GM18907 (cell line): ENCODE measurements around the gene PLA2G4B.

Experiments
- ATAC-seq: cut with Tn5 transposase; IDR thresholded peaks from one replicate; pipeline ENCODE4 v1.9.1; 2021; ENCODE audit warnings: mild to moderate bottlenecking, moderate library complexity; ENCODE audit not compliant: unreplicated experiment

The PLA2G4B gene

DNA sequence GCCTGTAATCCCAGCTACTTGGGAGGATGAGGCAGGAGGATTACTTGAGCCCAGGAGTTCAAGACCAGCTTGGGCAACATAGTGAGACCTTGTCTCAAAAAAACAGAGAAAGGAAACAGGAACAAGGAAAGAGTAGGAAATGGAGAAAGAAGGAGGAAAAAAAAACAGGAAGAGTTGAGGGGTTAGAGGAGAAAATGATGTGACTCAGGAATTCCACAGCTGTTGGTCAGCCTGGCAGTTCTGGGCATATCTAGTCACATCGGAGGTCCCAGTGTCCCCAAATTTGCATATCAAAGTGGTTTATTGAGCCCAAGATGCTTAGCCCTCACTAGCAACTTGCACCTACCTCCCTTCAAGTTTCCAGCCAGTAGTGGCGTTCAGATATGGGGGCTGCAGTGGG lies 29.5 kb upstream of the PLA2G4B start:
- no peak for ATAC-seq

DNA sequence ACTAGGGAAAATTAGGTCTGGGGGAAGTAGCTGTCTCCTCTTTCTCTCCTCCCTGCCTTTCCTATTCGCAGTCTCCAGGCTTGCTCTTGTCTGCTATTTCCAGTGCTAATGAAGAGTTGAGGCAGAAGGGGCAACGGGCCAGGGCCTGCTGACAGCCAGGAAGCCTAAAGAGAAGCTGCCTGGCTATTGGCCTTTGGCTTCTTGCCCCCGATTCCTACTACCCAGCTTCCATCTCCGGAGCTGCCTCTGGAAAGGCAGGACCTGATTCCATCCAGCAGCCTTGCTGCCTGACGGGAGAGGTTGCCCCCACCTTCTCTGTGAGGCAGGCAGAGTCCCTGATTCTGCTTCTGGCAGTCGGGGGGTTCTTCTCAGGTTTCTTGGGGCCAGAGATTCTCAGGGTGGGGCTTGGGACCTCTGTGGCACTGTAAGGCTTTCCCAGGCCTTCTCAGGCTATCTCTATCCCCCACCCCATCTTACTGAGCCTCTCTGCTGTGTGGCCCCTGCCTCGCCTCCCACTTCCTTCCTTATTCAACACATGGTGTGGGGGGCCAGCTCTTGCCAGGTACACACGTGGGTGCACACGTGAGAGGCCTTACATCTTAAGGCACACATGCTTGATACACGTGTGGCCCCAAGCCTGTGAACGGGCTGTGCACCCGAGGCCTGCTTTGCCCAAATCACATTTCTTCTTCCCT lies 29.0 kb upstream of the PLA2G4B start:
- no peak for ATAC-seq

DNA sequence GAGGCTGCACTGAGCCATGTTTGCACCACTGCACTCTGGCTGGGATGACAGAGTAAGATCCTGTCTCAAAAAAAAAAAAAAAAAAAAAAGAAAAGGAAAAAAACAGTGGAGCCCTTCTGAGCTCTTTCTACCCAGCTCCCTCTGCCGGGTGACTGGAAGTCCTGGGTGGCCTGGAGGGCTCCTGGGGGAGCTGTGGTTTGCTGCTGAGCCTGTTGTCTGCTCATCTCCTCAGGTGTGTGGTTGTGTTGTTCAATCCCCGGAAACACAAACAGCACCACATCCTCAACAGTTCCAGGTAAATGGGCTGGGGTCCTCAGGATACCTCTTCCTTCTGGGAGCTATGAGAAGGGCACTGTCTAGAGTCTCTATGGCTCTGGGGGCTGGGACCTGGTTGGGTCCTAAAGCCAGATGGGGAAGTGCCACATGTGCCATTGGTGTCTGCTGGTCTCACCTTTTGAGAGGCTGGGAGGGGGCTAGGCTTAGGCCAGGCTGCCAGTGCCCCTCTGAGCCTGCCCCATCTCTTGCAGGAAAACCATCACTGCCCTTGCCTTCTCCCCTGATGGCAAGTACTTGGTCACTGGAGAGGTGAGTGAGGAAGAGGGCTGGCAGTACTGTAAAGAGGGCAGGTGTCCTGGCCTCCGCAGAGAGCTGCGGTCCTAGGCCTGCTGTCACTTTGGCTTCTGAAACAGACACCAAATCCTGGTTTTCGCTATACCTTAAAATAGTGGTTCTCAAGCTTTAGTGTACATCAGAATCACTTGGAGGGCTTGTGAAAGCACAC lies 27.8 kb upstream of the PLA2G4B start:
- no peak for ATAC-seq

DNA sequence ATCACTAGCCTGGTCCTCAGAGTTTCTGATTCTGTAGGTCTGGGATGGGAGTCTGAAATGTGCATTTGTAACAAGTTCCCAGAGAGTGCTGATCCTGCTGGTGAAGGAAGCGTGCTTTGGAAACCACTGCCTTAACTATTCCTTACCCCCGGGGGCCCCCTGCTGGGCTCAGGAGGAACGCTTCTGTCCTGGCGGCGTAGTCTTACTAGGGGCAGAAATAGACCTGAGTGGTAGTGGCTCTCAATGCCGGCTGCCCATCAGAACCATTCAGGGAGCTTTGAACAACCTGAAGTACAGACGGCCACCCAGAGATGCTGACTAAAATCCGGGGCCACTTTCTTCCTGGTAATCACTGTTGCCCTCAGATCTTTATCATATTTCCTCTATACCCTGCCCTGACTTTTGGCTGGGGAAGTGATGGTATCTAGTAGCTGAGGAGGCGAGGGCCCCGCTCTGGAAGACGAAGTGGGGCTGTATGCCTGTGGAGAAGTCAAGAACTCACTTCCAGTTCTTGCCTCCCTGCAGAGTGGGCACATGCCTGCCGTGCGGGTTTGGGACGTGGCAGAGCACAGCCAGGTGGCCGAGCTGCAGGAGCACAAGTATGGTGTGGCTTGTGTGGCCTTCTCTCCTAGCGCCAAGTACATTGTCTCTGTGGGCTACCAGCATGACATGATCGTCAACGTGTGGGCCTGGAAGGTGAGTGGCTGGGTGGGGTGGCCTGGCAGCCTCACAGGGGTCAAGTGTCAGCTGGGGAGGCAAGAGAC lies 27.0 kb upstream of the PLA2G4B start:
- ATAC-seq, result peak; percentile 70

DNA sequence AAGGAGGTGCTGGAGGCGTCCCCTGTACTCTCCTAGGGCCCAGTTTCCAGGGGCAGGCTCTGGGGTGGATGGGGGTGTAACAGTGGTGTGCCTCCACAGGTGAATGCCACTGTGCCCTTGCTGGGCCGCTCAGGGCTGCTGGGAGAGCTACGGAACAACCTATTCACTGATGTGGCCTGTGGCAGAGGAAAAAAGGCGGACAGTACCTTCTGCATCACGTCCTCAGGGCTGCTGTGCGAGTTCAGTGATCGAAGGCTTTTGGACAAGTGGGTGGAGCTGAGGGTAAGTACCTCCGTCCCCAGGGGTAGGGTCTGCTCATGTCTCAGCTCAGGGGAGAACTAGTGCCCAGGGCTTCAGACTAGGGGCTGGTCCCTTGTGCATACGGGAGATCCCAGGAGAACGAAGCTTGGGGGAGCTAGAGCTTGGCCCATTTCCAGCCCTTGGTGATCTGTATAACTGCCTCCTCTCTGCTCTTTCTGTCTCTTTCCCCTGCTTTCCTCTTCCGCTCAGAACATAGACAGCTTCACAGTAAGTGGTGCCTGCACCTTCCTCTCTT lies 25.7 kb upstream of the PLA2G4B start:
- ATAC-seq, result no peak

DNA sequence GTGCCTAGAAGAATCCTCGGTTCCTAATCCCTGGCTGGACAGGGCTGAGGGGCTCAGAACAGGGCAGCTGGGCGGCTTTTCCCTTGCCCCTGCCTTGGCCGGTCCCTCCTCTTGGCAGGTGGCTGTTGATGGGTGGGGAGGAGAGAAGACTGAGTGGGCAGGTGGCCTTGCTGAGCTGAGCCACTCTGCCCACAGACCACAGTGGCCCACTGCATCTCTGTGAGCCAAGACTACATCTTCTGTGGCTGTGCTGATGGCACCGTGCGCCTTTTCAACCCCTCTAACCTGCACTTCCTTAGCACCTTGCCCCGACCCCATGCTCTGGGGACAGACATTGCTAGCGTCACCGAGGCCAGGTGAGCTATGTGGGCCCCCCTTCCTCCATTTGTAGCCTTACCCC lies 25.2 kb upstream of the PLA2G4B start:
- no peak for ATAC-seq

DNA sequence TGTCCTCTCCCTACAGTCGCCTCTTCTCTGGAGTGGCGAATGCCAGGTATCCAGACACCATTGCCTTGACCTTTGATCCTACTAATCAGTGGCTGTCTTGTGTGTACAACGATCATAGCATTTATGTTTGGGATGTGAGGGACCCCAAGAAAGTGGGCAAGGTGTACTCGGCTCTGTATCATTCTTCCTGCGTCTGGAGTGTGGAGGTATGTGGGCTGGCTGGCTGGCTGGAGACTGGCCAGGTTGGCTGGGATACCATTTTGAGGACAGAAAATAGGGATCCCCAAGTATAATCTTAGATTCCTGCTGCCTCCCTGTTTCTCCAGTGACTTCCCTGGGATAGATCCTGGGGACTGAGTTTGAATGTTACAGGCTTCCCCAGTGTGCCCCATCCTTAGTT lies 24.1 kb upstream of the PLA2G4B start:
- ATAC-seq, result no peak

DNA sequence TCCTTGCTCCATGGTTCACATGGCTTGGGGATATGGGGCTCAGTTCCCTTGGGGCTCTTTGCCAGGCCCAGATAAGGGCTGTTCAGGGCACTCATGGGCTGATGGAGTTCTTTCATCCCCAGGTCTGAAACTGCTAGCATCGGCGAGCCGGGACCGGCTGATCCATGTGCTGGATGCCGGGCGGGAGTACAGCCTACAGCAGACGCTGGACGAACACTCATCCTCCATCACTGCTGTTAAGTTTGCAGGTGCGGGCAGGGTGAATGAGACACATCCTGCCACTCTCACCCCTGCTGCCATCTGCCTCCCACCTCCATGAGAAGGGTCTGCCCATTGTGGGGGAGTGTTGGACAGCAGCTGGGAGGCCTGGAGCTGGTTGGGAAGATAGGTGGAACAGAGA lies 21.9 kb upstream of the PLA2G4B start:
- no peak for ATAC-seq

DNA sequence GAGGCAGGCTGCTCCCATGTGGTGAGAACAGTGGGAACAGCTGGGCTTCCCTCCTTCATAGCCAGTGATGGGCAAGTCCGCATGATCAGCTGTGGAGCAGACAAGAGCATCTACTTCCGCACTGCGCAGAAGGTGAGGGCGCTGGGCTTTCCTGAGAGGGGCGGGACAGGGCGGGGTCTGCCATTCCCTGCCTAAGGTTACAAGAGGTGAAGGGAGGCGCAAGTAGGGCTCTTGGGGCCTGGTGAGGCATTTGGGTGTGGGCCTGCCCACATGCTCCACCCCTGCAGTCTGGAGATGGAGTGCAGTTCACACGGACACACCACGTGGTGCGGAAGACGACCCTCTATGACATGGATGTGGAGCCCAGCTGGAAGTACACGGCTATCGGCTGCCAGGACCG lies 21.3 kb upstream of the PLA2G4B start:
- ATAC-seq, result no peak

DNA sequence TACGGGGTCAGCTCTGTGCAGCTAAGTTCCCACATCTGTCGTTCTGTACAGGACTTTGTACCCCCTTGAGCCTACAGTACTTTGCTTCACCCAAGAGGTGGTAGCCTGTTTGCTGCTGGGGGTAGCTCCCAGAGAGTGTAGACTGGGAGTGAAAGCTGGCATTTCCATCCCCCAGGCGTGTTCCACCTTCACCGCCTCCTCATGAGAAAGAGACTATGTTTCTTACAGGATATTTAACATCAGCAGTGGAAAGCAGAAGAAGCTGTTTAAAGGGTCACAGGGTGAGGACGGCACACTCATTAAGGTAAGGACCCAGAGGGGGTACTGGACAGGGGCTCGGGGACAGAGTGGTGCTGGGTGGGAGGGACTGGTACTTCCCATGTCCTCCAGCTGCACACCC lies 20.9 kb upstream of the PLA2G4B start:
- no peak for ATAC-seq

DNA sequence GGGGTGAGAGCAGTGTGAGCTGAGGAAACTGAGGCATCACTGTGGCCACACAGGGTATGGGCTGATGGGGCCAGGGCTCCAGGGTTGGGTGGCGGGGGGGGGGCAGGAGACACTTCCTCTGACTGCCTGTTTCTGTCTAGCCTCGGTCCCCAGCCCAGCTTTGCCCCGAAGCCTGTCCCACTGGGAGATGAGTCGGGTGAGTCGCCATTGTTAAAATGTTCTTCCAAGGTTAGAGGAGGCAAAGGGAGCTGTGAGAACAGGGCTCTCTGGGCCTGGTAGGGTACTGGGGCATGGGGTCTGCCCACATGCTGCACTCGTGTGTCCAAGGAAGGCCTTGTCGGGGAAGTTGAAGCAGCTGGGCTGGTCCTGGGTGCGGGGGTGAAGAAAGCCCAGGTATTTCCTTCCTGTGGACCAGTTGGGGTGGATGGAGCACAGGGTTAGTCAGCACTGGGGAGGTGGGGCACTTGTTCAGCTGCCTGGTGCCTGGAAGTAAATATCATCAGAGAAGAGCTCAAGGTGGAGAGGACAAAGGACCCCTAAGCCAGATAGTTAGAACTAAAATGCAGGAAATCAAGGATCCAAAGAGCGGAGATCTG lies 19.1 kb upstream of the PLA2G4B start:
- no peak for ATAC-seq

DNA sequence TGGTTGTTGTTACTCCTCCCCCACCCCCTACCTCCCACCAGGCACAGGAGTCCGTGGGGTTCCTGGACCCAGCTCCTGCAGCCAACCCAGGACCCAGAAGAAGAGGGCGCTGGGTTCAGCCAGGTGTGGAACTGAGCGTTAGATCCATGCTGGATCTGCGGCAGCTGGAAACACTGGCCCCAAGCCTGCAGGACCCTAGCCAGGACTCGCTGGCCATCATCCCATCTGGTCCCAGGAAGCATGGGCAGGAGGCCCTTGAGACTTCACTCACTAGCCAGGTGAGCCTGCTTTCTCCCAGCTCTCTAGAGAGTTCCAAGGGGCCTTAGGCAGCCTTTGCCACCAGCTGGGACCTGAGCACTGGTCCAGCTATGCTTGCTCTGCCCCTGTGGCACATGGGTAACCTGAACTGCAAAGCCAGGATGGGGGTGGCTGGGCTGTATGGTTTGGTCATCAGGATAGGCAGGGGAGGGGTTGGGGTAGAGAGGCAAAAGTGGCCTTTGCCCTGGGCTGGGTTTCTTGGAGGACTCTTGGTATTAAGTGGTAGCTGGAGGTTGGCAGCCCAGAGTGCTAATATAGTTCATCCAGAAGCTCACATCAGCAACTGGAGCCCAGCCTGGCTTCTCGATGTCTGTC lies 17.7 kb upstream of the PLA2G4B start:
- ATAC-seq, result no peak

DNA sequence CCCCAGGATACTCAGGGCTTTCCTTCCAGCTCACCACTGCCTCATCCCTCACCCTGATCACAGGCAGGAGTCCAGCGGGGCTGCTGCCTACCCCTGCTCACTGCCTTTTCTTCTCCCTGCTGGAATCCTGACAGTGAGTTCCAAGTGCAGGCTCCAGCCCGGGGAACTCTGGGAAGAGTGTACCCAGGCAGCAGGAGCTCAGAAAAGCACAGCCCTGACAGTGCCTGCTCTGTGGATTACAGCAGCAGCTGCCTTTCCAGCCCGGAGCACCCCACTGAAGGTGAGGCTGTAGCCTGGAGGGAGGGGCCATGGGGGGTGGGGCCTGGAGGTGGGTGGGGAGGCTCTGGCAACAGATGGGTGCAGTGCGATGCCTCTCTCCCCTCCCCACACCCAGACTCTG lies 16.8 kb upstream of the PLA2G4B start:
- no peak for ATAC-seq

DNA sequence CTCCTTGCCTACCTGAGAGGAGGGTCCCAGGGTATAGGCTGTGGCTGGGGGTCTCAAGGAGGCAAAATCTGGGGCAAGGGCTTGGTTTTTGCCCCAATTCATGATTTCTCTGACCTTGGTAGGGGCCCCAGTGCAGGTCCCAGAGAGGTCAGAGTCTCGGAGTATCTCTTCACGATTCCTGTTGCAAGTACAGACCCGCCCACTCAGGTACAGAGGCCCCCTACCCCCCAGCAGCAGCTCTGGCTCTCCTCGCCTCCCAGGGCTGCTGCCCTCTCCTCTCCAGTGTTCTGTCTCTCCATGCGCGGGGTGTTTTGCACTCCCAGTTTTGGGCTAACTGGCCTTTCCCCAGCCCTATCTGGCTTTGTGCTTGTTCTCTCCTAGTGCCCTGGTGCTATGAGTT lies 16.2 kb upstream of the PLA2G4B start:
- ATAC-seq, result no peak

DNA sequence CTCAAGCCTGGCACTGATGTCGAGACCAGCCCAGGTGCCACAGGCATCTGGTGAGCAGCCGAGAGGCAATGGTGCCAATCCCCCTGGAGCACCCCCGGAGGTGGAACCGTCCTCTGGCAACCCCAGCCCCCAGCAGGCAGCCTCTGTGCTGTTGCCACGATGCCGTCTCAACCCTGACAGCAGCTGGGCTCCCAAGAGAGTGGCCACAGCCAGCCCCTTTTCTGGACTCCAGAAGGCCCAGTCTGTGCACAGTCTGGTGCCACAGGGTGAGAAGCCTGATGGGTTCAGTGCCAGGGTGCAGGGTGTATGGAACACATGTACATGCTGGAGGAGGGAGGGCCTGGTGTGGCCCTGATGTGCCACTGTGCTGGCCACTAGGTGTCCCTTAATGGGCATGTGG lies 15.7 kb upstream of the PLA2G4B start:
- ATAC-seq, result no peak

DNA sequence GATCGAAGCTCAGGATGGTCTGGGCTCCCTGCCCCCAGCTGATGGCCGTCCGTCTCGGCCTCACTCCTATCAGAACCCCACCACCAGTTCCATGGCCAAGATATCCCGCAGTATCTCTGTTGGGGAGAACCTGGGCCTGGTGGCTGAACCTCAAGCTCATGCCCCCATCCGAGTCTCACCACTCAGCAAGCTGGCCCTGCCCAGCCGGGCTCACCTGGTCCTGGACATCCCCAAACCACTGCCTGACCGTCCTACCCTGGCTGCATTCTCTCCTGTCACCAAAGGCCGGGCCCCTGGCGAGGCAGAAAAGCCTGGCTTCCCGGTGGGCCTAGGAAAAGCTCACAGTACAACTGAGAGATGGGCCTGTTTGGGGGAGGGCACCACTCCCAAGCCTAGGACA lies 15.1 kb upstream of the PLA2G4B start:
- no peak for ATAC-seq

DNA sequence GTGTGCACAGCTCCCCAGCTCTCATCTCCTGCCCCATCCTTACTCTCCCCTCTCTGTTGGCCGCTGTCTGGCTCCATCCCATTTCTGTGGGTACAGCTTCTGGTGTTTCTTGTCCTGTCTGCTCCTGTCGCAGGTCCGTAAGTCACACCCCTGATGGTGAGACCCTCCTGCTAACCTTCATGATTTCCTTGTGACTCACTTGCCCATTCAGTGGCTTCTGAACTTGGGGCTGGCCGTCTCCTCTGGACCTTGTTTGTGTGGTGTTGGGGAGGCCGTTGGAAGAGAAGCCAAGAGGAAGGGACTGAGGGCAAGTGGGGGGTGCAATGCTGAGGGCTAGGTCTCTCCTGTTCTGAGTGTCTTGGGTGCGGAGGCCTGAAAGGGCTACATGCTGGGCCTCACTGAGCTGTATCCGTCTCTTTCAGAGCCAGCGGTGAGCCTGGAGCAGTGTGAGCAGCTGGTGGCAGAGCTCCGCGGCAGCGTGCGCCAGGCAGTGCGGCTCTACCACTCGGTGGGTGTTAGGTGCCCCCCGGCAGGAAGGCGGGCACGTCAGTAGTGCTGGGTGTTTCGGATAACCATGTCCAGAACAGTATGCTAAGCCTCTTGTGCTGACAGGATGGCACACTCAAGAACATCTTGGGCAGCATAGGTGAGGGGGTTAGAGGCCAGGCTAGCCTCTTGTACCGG lies 14.4 kb upstream of the PLA2G4B start:
- no peak for ATAC-seq

DNA sequence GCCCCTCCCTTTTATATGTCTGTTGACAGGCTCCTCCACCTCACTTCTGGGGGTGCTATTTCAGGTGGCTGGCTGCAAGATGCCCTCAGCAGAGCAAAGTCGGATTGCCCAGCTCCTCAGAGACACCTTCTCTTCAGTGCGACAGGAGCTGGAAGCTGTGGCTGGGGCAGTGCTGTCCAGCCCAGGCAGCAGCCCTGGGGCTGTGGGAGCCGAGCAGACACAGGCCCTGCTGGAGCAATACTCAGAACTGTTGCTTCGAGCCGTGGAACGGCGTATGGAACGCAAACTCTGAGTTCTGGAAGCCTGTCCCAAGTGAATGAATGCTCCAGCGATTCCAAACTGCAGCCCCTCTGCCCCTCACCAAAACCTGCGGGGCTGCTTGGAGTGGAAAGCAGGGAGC lies 13.5 kb upstream of the PLA2G4B start:
- no peak for ATAC-seq

DNA sequence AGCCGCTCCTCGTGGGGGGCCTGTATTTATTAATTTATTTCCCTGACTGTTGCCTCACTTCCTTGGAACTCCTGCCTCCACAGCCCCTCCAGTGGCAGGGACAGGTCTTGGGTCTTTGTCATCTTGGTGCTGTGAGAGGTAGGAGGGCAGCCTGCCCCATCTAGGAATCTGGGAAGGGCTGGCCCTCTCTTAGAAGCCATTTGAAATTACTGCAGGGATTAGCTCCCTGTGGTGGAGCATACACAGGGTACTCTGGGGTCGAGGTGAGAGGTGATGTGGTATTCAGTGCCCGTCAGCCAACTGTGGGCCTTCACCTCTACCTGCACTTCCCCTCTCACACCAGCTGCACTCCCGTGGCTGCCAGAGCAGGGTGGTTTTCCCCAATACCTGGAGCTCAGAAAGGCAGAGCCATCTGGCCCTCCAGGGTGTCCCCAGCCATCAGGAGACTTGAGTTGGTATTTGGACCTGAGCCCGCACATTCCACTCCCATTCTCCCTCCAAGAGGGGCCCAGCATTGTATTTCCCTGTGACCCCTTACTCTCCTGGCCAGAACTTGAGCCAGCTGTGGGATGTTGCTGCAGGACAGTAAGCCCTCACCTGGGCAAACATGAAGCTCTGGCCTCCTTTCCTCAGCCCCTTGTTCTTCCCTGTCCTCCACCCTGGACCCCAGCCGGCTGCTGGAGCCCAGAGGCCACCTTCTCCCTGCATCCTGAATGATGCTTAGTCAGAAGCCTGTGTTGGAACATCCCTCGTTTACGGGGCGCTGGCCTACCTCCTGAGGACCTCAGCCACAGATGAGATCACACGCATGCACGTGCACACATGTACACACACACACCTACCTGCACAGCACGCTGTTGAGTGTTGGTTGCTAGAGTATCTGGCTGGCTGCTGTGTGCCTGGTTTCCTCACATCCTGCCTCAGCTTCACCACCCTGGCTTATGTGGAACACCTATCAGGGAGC lies 12.8 kb upstream of the PLA2G4B start:
- ATAC-seq, result no peak
